Measurements from ENCODE around the gene RTCB. TPM values are rescaled to one million over a fixed set of nuclear protein-coding genes. Genes with fewer than 3 reads are reported as not detected.

Gene RTCB
- polyA plus RNA-seq, 3 donors: 115 to 121 (median 119) TPM

DNA sequence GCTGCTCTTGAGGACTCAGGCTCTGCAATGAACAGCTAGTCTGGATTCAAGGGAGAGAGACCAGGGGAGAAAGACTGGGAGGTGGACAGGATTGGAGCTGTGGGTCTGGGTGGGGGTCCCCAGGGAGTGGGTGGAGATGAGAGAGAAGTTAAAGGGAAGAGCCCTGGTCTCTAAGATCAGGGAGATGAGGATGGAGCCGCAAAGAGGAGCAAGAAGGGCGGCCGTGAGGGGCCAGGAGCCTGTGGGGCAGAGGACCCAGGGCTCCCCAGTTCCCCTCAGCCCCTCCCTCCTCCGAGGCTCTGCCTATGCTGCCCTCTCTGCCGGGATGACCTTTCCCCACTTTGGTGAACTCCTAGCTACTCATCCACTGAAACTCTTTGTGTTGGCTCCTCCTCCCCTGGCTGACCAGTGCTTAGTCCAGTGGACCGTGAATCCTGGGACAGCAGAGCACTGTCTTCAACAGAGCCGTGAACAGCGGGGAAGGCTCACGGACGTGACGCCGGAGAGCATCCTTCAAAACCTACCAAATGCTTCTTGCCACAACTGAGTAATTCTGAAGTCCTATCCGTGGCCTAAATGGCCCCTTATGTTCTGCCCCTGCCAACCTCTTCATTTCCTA, 70.8 kb downstream of the RTCB start:
- no peak for DNase-seq (ENCODE audit: low read depth in 3 of 3, low spot score in 2 of 3)

DNA sequence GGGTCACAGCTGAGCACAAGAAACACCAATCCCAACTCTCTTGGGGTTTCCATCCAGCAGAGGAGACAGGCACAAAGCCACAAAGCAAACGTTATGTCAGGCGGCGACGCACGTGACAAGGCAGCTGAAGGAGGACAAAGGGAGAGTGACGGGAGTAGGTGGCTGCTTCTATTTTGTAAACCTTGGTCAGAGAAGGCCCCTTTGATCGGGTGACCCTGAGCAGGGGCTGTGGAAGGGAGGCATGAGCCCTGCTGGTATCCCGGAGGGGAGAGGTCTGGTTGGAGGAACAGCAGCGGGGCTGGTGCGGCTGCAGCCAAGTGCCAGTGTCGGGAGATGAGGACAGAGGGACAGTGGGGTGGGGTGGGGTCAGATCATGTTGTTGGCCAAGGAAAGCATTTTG, 71.6 kb downstream of the RTCB start:
- no peak for DNase-seq (ENCODE audit: low read depth in 3 of 3, low spot score in 2 of 3)

DNA sequence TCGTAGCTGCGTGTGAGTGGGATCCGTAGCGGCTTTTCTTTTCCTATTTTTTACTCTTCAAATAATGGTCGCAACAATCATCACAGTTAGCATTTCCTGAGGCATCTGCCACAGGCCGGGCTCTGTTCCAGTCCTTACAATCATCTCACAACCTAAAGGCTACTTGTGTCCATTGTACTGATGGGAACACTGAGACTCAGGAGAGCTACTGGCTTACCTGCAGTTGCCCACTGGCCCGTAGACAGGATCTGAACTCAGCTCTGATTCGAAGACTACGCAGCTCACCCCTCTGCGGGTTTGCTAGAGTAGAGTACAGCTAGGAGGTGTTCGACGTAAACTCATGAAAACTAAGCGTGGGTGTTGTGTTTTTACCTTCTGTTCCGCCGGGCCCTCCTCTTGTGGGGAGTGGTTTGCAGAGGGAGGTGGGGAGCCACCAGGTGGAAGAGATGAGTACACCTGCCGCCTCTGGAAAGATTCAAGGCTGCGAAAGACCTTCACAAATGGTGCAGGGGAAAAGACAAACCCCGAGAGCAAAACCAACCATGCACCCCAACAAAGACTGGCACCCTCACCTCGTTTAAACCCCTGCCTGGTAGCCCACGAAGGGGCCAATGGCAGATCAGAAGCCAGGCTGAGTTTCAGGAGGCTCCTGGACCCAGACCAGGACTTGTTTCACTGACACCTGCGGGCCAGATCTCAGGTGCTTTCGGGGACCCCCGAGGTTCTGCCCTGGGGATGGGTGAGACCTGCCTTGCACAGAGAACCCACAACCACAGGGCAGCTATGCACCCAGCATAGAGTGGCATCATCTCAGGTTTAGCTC, 72.6 kb downstream of the RTCB start:
- no peak for DNase-seq (ENCODE audit: low read depth in 3 of 3, low spot score in 2 of 3)

DNA sequence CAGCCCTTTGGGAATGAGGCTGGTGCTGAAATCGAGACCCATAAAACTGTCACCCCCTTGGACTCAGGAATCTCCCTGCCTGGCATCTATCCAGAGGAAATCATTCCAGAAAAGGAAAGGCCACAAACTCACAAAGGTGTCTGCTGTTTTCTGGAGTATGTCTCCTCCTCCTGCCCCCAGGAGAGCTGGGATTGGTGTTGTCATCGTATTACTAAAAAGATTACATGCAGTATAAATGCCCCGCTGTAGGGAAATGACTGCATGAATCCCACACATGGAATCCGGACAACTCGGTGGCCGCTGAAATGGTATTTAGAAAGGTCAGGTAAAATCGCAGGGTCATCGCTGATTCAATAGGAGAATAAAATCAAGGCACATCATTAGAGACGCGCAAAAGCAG, 73.3 kb downstream of the RTCB start:
- DNase-seq (ENCODE audit: low read depth in 3 of 3, low spot score in 2 of 3): no peak

Other genes with a start within 250 kb of the RTCB start
- gene RFPL2, start 207.2 kb downstream of the RTCB start, polyA plus RNA-seq (ENCODE audit: insufficient read length in 3 of 3): under 1 TPM; 0.25 to 0.58 (median 0.35) TPM
- 1 to 10 TPM in 2 of 3 donors, under 1 TPM in 1; 0.64 to 1.5 (median 1.0) TPM for gene SLC5A4, start 156.9 kb downstream of the RTCB start, polyA plus RNA-seq (ENCODE audit: insufficient read length in 3 of 3)
- under 1 TPM in 1 of 3 donors, not detected in 2; 0.13 TPM for gene RFPL3, start 54.4 kb downstream of the RTCB start, polyA plus RNA-seq (ENCODE audit: insufficient read length in 3 of 3)
- gene BPIFC, start 52.2 kb upstream of the RTCB start, polyA plus RNA-seq (ENCODE audit: insufficient read length in 3 of 3): not detected
- 100 to 1,000 TPM; 118 to 122 (median 122) TPM for gene FBXO7, start 62.6 kb upstream of the RTCB start, polyA plus RNA-seq (ENCODE audit: insufficient read length in 3 of 3)

Measured in right renal cortex interstitium (tissue), 3 donors.